Heart left ventricle (tissue), 13 donors: ENCODE results near the gene LDHA.

ENCODE experiments used
- CTCF ChIP-seq, 12 donors: fragments of 200-600 bp; sonication (generic) in 4 of 12; IDR thresholded peaks; one replicate each; pipeline versions ENCODE4 v1.5.0 to v1.8.0; 2018 to 2022; ENCODE audit warnings: antibody characterized with exemption in 12 of 12, mild to moderate bottlenecking in 5 of 12
- POLR2A ChIP-seq, 2 donors: fragments of 450-650 bp; IDR thresholded peaks; one replicate each; pipeline ENCODE4 v1.6.1; 2017; ENCODE audit warnings: antibody characterized with exemption in 2 of 2, mild to moderate bottlenecking in 2 of 2, moderate library complexity in 2 of 2
- donor health status: ischemic (EF 13 %, LVEDD 7.1; RV severe dilation, severe dysfunction).
- donor health status: DM: no; HTN: yes; CAD: no.
- donor health status: DM: no; HTN: no; CAD: no.
- donor health status: ischemic (EF 25% LVEDD 6.9; RV normal size, moderate dysfunction).
- donor health status: ischemic (EF 25% LVEDD 5.7; RV mildly dilated, moderate dysfunction).
- donor health status: ischemic (EF 35%, LVEDD 5.7; RV mildly dilated, moderate dysfunction).
- donor health status: nonischemic (EF 11% LVEDD 7.7; RV severe dilation, severe dysfunction).
- donor health status: DM: yes; HTN: yes; CAD: no.
- donor health status: PGD.
- donor health status: ischemic (EF 29% LVEDD 5.4; RV normal size, mild dysfunction).
- donor health status: nonischemic (EF 23%, LVEDD 6.1; RV moderate dilation, normal function).

DNA sequence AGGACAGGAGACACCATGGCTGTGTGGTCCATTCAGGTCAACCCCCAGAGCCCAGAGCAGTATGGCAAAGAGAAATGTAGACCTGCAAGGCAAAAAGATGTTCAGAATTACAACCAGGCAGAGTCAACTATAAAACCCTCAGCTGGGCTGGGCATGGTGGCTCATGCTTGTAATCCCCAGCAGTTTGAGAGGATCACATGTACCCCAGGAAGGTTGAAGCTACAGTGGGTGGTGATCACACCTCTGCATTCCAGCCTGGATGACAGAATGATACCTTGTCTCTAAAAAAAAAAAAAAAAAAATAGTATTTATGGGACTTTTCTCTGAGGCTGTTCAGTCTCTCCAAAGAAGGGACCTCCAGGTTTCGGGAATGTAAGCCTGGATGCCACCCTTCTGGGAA, 18.4 kb upstream of the LDHA start:
- no peak for TF ChIP-seq CTCF (IDR thresholded peaks at IDR 0.05)
- no peak for TF ChIP-seq POLR2A (IDR thresholded peaks at IDR 0.05)
